ENCODE measurements around the gene SEPTIN10.

- no peak for TF ChIP-seq CTCF (conservative IDR thresholded peaks at IDR 0.05)
- no peak for TF ChIP-seq EZH2 (IDR thresholded peaks at IDR 0.05; ENCODE audit: low read depth)
Measured at GRCh38 chr2:109623923-109624322, 10.2 kb upstream of the SEPTIN10 start.
